C4-2B (cell line): ENCODE data around the gene NUP62.

Source experiments
- ZFX ChIP-seq: fragments of 450-650 bp; IDR thresholded peaks from 2 replicates; pipeline ENCODE4 v1.6.1; 2017
- TF ChIP-seq, protein P1 (sequence below): fragments of 450-650 bp; conservative IDR thresholded peaks from 2 replicates; pipeline ENCODE4 v1.5.1; 2017; ENCODE audit warnings: mild to moderate bottlenecking

DNA sequence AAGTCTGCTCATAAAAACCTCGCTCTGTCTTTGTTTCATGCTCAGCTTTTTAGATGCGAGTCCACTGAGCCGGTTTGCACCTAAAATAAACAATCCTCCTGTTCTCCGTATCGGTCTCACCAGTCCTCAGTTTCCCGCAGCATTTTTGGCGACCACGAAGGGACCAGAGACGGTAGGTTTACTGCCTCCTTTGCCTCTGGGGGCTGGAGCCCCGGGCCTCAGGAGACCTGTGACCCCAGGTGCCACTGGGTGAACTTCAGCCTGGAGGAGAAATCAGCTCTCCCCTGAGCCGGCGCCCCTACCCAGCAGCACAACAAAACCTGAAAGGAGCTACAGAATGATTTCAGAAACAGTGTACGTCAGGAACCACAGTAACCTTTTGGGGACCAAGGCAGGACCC lies 23.6 kb upstream of the NUP62 start:
- TF ChIP-seq, protein P1, sequence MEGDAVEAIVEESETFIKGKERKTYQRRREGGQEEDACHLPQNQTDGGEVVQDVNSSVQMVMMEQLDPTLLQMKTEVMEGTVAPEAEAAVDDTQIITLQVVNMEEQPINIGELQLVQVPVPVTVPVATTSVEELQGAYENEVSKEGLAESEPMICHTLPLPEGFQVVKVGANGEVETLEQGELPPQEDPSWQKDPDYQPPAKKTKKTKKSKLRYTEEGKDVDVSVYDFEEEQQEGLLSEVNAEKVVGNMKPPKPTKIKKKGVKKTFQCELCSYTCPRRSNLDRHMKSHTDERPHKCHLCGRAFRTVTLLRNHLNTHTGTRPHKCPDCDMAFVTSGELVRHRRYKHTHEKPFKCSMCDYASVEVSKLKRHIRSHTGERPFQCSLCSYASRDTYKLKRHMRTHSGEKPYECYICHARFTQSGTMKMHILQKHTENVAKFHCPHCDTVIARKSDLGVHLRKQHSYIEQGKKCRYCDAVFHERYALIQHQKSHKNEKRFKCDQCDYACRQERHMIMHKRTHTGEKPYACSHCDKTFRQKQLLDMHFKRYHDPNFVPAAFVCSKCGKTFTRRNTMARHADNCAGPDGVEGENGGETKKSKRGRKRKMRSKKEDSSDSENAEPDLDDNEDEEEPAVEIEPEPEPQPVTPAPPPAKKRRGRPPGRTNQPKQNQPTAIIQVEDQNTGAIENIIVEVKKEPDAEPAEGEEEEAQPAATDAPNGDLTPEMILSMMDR: no peak
- no peak for TF ChIP-seq ZFX
